Pancreas (tissue), 10 donors: ENCODE results near the gene TNS3. TPM values are rescaled to one million over a fixed set of nuclear protein-coding genes. Genes with fewer than 3 reads are reported as not detected.

Experiments
- ATAC-seq, 4 donors: fragments of 200-7000 bp; cut with Tn5 transposase; one replicate each; pipeline versions ENCODE4 v1.8.0 to v1.9.1; 2020; ENCODE audit warnings: mild to moderate bottlenecking in 4 of 4, moderate library complexity in 4 of 4
- DNase-seq, 6 donors: peaks; one replicate each; pipeline ENCODE4 v3.0.0-alpha.2; 2020
- FAIRE-seq: peaks from 2 replicates; lab custom pipeline; 2012; peaks lifted over from hg19 to GRCh38; lab: Jason Lieb, UNC
- H3K27ac ChIP-seq, 4 donors: fragments of 200-600 bp; sonication (generic); 1 replicate in 3 of 4; 2 replicates in 1 of 4; pipeline versions ENCODE4 v1.5.0 to v1.8.0; 2020
- H3K27me3 ChIP-seq, 4 donors: fragments of 200-600 bp; one replicate each; pipeline ENCODE4 v1.8.0; 2021
- H3K36me3 ChIP-seq, 3 donors: fragments of 200-600 bp; sonication (generic) in 1 of 3; one replicate each; pipeline versions ENCODE4 v1.5.0 to v1.8.0; 2020 to 2021
- H3K4me1 ChIP-seq, 3 donors: fragments of 200-600 bp; one replicate each; pipeline ENCODE4 v1.8.0; 2021
- H3K4me3 ChIP-seq, 4 donors: fragments of 200-600 bp; sonication (generic) in 2 of 4; one replicate each; pipeline versions ENCODE4 v1.5.0 to v1.8.0; 2020 to 2021
- H3K9me3 ChIP-seq, 4 donors: fragments of 200-600 bp; one replicate each; pipeline ENCODE4 v1.8.0; 2021
- WGBS, 2 donors: extraction: QIAGEN DNeasy Blood & Tissue Kit; methylation state at CpG; one replicate each; pipeline ENCODE4 v1.1.7; 2013; 5-methylcytosine and 5-hydroxymethylcytosine counted together
- intact Hi-C, 3 donors: fragments of 100-400 bp; cut with DNase I; formaldehyde crosslinking; loops; one replicate each; pipeline versions ENCODE4 v1.11.1 to v1.14.2; 2022
- polyA plus RNA-seq, 2 donors: library from polyadenylated mRNA; stranded (reverse); fragments of 200-250 nt; gene quantifications; one replicate each; pipeline ENCODE4 v1.2.3, GENCODE V29; 2013
- total RNA-seq, 6 donors: library from RNA; stranded (reverse); fragmentation: NEBNext Ultra II Directional in 4 of 6; extraction: Animal tissue kit (Norgen Biotek cat#: 25700) in 4 of 6; gene quantifications; one replicate each; pipeline versions ENCODE4 v1.2.1 to v1.2.4, GENCODE V29; 2021 to 2023
- TF ChIP-seq, protein P1 (sequence below), 4 donors: fragments of 200-600 bp; sonication (generic) in 3 of 4; IDR thresholded peaks; one replicate each; pipeline versions ENCODE4 v1.5.0 to v1.8.0; 2021; ENCODE audit warnings: antibody characterized with exemption in 4 of 4
- donor health status: healthy with polysubstance abuse.
- donor health status: DM: no; HTN: no; CAD: no; lungs with moderate emphysema.
- donor health status: DM: no; HTN: no; CAD: no.
- donor health status: control.
- donor health status: control.
- donor health status: Bipolar disorder and iron deficiency.
- donor health status: DM: yes; HTN: yes; CAD: no.
- donor health status: DM: no; HTN: no; CAD: no.
- donor health status: DM: no; HTN: no; CAD: no.
- donor health status: DM: yes; HTN: yes; CAD: no.

Gene TNS3
- total and polyA plus RNA-seq, 8 donors = 28.0 to 125 (median 91.2) TPM

DNA sequence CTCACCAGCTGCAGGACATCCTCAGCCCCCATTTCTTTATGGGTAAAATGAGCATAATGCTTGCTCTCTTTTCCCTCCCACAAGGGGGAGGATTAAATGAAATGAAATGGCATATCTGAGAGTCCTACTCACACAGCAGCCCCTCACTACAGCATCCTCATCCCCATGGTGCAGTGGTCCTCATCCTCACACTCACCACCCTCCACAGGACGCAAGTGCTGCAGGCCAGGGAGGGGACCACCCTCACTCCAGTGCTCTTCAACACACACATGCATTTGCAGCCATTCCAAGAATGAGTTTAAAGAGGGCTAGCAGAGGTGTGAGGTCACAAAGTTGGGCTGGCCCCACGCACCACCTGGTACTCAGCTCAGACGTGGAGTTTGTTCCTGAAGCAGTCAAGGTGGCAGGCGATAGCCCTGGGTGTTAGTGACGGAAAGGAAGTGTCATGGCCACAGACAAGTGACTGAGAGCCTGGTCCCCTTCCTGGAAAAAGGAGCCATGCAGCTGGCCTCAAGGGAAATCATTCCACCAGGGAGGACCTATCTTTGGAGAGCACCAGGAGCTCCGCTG is 234.0 kb downstream of the TNS3 start:
- FAIRE-seq = no peak
- intact Hi-C loops = no loop called here

DNA sequence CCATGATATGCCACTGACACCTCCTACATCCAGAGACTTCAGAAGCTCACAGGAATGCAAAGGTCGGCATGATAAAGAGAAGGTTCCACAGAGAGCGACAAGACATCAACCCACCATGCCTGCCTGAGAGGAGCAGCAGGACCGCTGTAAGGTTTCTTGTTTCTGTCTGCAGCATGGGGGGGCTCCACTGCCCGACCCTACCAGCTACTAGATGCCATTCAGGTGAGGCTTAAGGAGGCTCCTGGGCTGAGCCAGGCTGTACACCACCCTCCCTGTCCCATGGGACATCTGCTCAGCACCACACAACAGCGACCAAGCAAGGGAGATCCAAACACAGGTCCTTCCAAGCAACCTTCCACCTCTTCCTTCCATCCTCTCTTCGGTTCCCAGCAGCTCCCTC is 234.6 kb downstream of the TNS3 start:
- DNase-seq = no peak

More for the DNA sequence above, 234.0 kb downstream of the TNS3 start:
- H3K27me3 ChIP-seq = no peaks in the 10 kb centered on the region
- no peak for ATAC-seq
- DNase-seq = no peak
- WGBS, 2 donors = 89 to 92% methylated on average over 6 of the region's 6 CpGs
- H3K4me1 ChIP-seq = no peaks in the 10 kb centered on the region
- H3K4me3 ChIP-seq = no peak overlapping the region
- H3K9me3 ChIP-seq = no peaks in the 10 kb centered on the region
- H3K27ac ChIP-seq = no peak overlapping the region
- TF ChIP-seq, protein P1, sequence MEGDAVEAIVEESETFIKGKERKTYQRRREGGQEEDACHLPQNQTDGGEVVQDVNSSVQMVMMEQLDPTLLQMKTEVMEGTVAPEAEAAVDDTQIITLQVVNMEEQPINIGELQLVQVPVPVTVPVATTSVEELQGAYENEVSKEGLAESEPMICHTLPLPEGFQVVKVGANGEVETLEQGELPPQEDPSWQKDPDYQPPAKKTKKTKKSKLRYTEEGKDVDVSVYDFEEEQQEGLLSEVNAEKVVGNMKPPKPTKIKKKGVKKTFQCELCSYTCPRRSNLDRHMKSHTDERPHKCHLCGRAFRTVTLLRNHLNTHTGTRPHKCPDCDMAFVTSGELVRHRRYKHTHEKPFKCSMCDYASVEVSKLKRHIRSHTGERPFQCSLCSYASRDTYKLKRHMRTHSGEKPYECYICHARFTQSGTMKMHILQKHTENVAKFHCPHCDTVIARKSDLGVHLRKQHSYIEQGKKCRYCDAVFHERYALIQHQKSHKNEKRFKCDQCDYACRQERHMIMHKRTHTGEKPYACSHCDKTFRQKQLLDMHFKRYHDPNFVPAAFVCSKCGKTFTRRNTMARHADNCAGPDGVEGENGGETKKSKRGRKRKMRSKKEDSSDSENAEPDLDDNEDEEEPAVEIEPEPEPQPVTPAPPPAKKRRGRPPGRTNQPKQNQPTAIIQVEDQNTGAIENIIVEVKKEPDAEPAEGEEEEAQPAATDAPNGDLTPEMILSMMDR (IDR thresholded peaks at IDR 0.05) = no peak
- peaks cover 0 to 43% (median 20%) of the 10 kb centered on the region in 3 donors for H3K36me3 ChIP-seq

DNA sequence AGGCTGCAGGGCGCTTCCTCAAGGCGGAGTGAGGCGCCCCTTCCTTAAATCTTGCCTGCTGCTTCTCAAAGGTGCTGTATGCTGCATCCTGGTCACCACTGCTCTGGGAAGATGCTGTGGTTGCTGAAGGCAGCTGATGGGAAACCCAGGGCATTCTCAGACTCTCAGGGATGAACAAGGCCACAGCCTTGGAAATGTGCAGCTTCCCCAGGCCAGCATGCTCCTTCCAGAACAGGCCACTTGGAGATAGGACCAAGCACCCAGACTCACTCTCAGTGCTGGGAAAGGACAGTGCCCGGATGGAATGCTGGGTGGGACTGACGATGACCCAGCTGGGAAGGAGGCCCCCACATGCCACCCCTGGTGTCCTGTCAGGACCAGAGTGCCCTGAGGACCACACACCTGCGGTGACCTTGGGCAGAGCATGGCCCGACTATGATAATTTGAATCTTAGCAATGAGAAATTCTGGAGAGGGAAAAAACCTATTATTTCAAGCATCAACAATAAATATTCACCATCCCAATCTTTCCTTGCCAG is 235.5 kb downstream of the TNS3 start:
- Histone ChIP-seq H3K27ac (no peak overlapping the region), H3K36me3 (peaks cover 0 to 48% (median 26%) of the 10 kb centered on the region in 3 donors), H3K27me3 (no peaks in the 10 kb centered on the region), H3K9me3 (no peaks in the 10 kb centered on the region), H3K4me3 (no peak overlapping the region), H3K4me1 (no peaks in the 10 kb centered on the region)
- DNase-seq (no peak), ATAC-seq (no peak), FAIRE-seq (no peak)
- intact Hi-C loops = no loop called here
- TF ChIP-seq, protein P1 (IDR thresholded peaks at IDR 0.05) = no peak
- WGBS, 2 donors = 89 to 91% methylated on average over 7 of the region's 7 CpGs

More for the DNA sequence above, 234.6 kb downstream of the TNS3 start:
- FAIRE-seq = no peak
- intact Hi-C loops = no loop called here
- H3K27me3 ChIP-seq = no peaks in the 10 kb centered on the region
- H3K4me3 ChIP-seq = no peak overlapping the region
- H3K36me3 ChIP-seq = peaks cover 0 to 46% (median 22%) of the 10 kb centered on the region in 3 donors
- no peaks in the 10 kb centered on the region for H3K9me3 ChIP-seq
- 82 to 86% methylated on average over 6 of the region's 6 CpGs for WGBS, 2 donors
- TF ChIP-seq, protein P1 (IDR thresholded peaks at IDR 0.05) = no peak
- H3K4me1 ChIP-seq = no peaks in the 10 kb centered on the region
- no peak for ATAC-seq
- H3K27ac ChIP-seq = no peak overlapping the region

DNA sequence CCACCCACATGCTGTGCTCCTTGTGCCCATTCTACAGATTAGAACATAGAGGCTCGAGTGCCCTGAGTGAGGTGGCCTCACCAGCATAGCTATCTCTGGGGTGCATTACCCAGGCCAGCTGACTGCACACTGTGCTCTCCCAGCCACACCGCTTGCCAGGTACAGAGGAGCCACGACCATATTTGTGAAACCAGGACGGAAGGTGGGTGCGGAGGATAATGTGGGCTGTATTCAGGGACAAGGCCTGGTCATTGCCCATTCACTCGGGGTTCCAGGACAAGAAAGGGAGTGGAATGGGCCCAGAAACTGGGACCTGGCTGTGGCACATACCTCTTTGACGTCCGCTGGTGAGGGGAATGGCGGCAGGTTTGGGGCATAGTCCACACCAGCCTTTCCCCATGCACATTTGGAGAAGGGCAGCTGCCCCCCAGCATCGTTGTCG is 236.0 kb downstream of the TNS3 start:
- TF ChIP-seq, protein P1 (IDR thresholded peaks at IDR 0.05) = no peak
- Histone ChIP-seq H3K9me3 (no peaks in the 10 kb centered on the region), H3K27ac (no peak overlapping the region), H3K4me1 (no peaks in the 10 kb centered on the region), H3K36me3 (peaks cover 0 to 48% (median 26%) of the 10 kb centered on the region in 3 donors), H3K27me3 (no peaks in the 10 kb centered on the region), H3K4me3 (no peak overlapping the region)
- 93 to 95% methylated on average over 11 of the region's 11 CpGs for WGBS, 2 donors
- no peak for FAIRE-seq
- intact Hi-C loops = no loop called here
- DNase-seq = no peak
- ATAC-seq = no peak
